ENCODE data around the gene OR52I2. TPM values are rescaled to one million over a fixed set of nuclear protein-coding genes. Genes with fewer than 3 reads are reported as not detected.

OR52I2 gene
- total and polyA plus RNA-seq, 9 donors = not detected

- WGBS, 3 donors = 75 to 78% (median 77%) methylated on average over 9 of the region's 9 CpGs
- Histone ChIP-seq H3K27me3 (no peaks in the 10 kb centered on the region), H3K36me3 (no peaks in the 10 kb centered on the region), H3K4me3 (no peak overlapping the region), H3K27ac (no peak overlapping the region), H3K4me1 (ENCODE audit: insufficient read depth) (no peaks in the 10 kb centered on the region), H3K9me3 (no peaks in the 10 kb centered on the region)
- TF ChIP-seq, protein P1, sequence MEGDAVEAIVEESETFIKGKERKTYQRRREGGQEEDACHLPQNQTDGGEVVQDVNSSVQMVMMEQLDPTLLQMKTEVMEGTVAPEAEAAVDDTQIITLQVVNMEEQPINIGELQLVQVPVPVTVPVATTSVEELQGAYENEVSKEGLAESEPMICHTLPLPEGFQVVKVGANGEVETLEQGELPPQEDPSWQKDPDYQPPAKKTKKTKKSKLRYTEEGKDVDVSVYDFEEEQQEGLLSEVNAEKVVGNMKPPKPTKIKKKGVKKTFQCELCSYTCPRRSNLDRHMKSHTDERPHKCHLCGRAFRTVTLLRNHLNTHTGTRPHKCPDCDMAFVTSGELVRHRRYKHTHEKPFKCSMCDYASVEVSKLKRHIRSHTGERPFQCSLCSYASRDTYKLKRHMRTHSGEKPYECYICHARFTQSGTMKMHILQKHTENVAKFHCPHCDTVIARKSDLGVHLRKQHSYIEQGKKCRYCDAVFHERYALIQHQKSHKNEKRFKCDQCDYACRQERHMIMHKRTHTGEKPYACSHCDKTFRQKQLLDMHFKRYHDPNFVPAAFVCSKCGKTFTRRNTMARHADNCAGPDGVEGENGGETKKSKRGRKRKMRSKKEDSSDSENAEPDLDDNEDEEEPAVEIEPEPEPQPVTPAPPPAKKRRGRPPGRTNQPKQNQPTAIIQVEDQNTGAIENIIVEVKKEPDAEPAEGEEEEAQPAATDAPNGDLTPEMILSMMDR (IDR thresholded peaks at IDR 0.05) = no peak
- TF ChIP-seq POLR2A (IDR thresholded peaks at IDR 0.05) = no peak
- TF ChIP-seq EP300 (IDR thresholded peaks at IDR 0.05) = no peak
- DNase-seq = no peak
- intact Hi-C loops (cut with DNase I) = no loop called here
Measured at GRCh38 chr11:4619514-4619913, 38.0 kb downstream of the OR52I2 start.

- no peak overlapping the region for H3K4me3 ChIP-seq
- no peaks in the 10 kb centered on the region for H3K4me1 ChIP-seq (ENCODE audit: insufficient read depth)
- no peaks in the 10 kb centered on the region for H3K36me3 ChIP-seq
- peak; percentile 52 to 67 (median 63) for DNase-seq
- intact Hi-C loops (cut with DNase I) = loop anchor here in 1 of 4 donors (10.0 kb wide), 1 partner anchor 378 kb away; no protein-coding TSS in a partner anchor
- TF ChIP-seq EP300 (IDR thresholded peaks at IDR 0.05) = no peak
- TF ChIP-seq, protein P1 (IDR thresholded peaks at IDR 0.05) = peak; percentile 33 to 50 (median 34)
- no peak for TF ChIP-seq POLR2A (IDR thresholded peaks at IDR 0.05)
- H3K9me3 ChIP-seq = no peaks in the 10 kb centered on the region
- WGBS, 3 donors = 26 to 32% (median 30%) methylated on average over 15 of the region's 15 CpGs
- H3K27me3 ChIP-seq = no peaks in the 10 kb centered on the region
- no peak overlapping the region for H3K27ac ChIP-seq
Measured at GRCh38 chr11:4626207-4627099, 44.9 kb downstream of the OR52I2 start.

- H3K36me3 ChIP-seq = no peaks in the 10 kb centered on the region
- TF ChIP-seq EP300 (IDR thresholded peaks at IDR 0.05) = no peak
- no peak for TF ChIP-seq POLR2A (IDR thresholded peaks at IDR 0.05)
- TF ChIP-seq, protein P1 (IDR thresholded peaks at IDR 0.05) = no peak
- no peak overlapping the region for H3K4me3 ChIP-seq
- WGBS, 3 donors = 7 to 25% (median 8%) methylated on average over 2 of the region's 2 CpGs
- no peaks in the 10 kb centered on the region for H3K9me3 ChIP-seq
- H3K27ac ChIP-seq = no peak overlapping the region
- DNase-seq = no peak
- no peaks in the 10 kb centered on the region for H3K27me3 ChIP-seq
- intact Hi-C loops (cut with DNase I) = loop anchor here in 2 of 4 donors (5.0 to 10.0 kb wide), 2 partner anchors 191 to 369 kb away; no protein-coding TSS in a partner anchor
- H3K4me1 ChIP-seq (ENCODE audit: insufficient read depth) = peaks cover 4% of the 10 kb centered on the region
Measured at GRCh38 chr11:4636136-4636535, 54.6 kb downstream of the OR52I2 start.

- DNase-seq = peak; percentile 62 to 84 (median 72)
- 30 to 34% (median 33%) methylated on average over 21 of the region's 21 CpGs for WGBS, 3 donors
- intact Hi-C loops (cut with DNase I) = loop anchor here in 2 of 4 donors (5.0 to 10.0 kb wide), 2 partner anchors 190 to 368 kb away; no protein-coding TSS in a partner anchor
- H3K9me3 ChIP-seq = no peaks in the 10 kb centered on the region
- TF ChIP-seq, protein P1 (IDR thresholded peaks at IDR 0.05) = peak; percentile 56 to 68 (median 65)
- TF ChIP-seq POLR2A (IDR thresholded peaks at IDR 0.05) (no peak), EP300 (IDR thresholded peaks at IDR 0.05) (no peak)
- no peak within 1 kb of the TSS for H3K4me3 ChIP-seq
- no peaks in the 10 kb centered on the region for H3K27me3 ChIP-seq
- no peak within 1 kb of the TSS for H3K27ac ChIP-seq
- H3K4me1 ChIP-seq (ENCODE audit: insufficient read depth) = peaks cover 4% of the 10 kb centered on the region
- H3K36me3 ChIP-seq = no peaks in the 10 kb centered on the region
Measured at GRCh38 chr11:4636962-4637661, 55.6 kb downstream of the OR52I2 start, which contains the start of gene OR51D1. OR51D1 (plus strand) TSS chr11:4637477; CDS start chr11:4639791, 2,314 bp downstream.

Measured in ovary (tissue), 9 donors.